ENCODE data around the gene TACC2. TPM values are rescaled to one million over a fixed set of nuclear protein-coding genes. Genes with fewer than 3 reads are reported as not detected.
"Not testable (repeated sequence)": the region's sequence is repeated elsewhere in the genome, so short reads cannot be mapped to it uniquely, and the experiment has no call there.

The TACC2 gene
- total RNA-seq, 1 donor from 2014 or later: 49.1 TPM

GRCh38 chr10:121975295-121976086, 13.5 kb upstream of the TACC2 start:
- intact Hi-C loops (cut with DNase I): no loop called here
- DNase-seq (ENCODE audit: low spot score): peak; percentile 58
- peak; percentile 7 for ATAC-seq

GRCh38 chr10:121976607-121977006, 12.4 kb upstream of the TACC2 start:
- DNase-seq (ENCODE audit: low spot score) (no peak), ATAC-seq (no peak)
- intact Hi-C loops (cut with DNase I): no loop called here

- ATAC-seq (no peak), DNase-seq (ENCODE audit: low spot score) (no peak)
- intact Hi-C loops (cut with DNase I): no loop called here
Measured at GRCh38 chr10:121978511-121978910, 10.5 kb upstream of the TACC2 start.

GRCh38 chr10:121981346-121981745, 7.6 kb upstream of the TACC2 start:
- ATAC-seq: no peak
- intact Hi-C loops (cut with DNase I): no loop called here
- no peak for DNase-seq (ENCODE audit: low spot score)

GRCh38 chr10:121983852-121984251, 5.1 kb upstream of the TACC2 start:
- no peak for ATAC-seq
- intact Hi-C loops (cut with DNase I): no loop called here
- DNase-seq (ENCODE audit: low spot score): no peak

GRCh38 chr10:121984463-121984862, 4.5 kb upstream of the TACC2 start:
- no peak for ATAC-seq
- DNase-seq (ENCODE audit: low spot score): no peak
- intact Hi-C loops (cut with DNase I): no loop called here

- ATAC-seq: no peak
- no peak for DNase-seq (ENCODE audit: low spot score)
- intact Hi-C loops (cut with DNase I): no loop called here
Measured at GRCh38 chr10:121990015-121990677, 1.2 kb downstream of the TACC2 start.

- intact Hi-C loops (cut with DNase I); DNase-seq (ENCODE audit: low spot score); ATAC-seq: not testable (repeated sequence)
Measured at GRCh38 chr10:121991727-121992126, 2.8 kb downstream of the TACC2 start.

- ATAC-seq: peak; percentile 81
- intact Hi-C loops (cut with DNase I): no loop called here
- peak; percentile 62 for DNase-seq (ENCODE audit: low spot score)
Measured at GRCh38 chr10:121994429-121994941, 5.5 kb downstream of the TACC2 start.

GRCh38 chr10:121998462-121998861, 9.5 kb downstream of the TACC2 start:
- intact Hi-C loops (cut with DNase I): no loop called here
- no peak for DNase-seq (ENCODE audit: low spot score)

GRCh38 chr10:121999301-121999700, 10.3 kb downstream of the TACC2 start:
- ATAC-seq: no peak
- DNase-seq (ENCODE audit: low spot score): no peak
- intact Hi-C loops (cut with DNase I): no loop called here

More at GRCh38 chr10:121998462-121998861, 9.5 kb downstream of the TACC2 start:
- peak; percentile 8 for ATAC-seq

- intact Hi-C loops (cut with DNase I): no loop called here
- ATAC-seq (no peak), DNase-seq (ENCODE audit: low spot score) (no peak)
Measured at GRCh38 chr10:122001698-122002097, 12.7 kb downstream of the TACC2 start.

GRCh38 chr10:122007415-122007814, 18.5 kb downstream of the TACC2 start:
- DNase-seq (ENCODE audit: low spot score) (no peak), ATAC-seq (no peak)
- intact Hi-C loops (cut with DNase I): no loop called here

GRCh38 chr10:122010405-122011050, 21.6 kb downstream of the TACC2 start:
- intact Hi-C loops (cut with DNase I): no loop called here
- ATAC-seq (no peak), DNase-seq (ENCODE audit: low spot score) (no peak)

GRCh38 chr10:122012731-122013130, 23.8 kb downstream of the TACC2 start:
- DNase-seq (ENCODE audit: low spot score): no peak
- intact Hi-C loops (cut with DNase I): no loop called here
- no peak for ATAC-seq

GRCh38 chr10:122013311-122013780, 24.4 kb downstream of the TACC2 start:
- no peak for DNase-seq (ENCODE audit: low spot score)
- no peak for ATAC-seq
- intact Hi-C loops (cut with DNase I): no loop called here

- intact Hi-C loops (cut with DNase I): no loop called here
- DNase-seq (ENCODE audit: low spot score): no peak
- ATAC-seq: no peak
Measured at GRCh38 chr10:122014652-122015248, 25.8 kb downstream of the TACC2 start.

- DNase-seq (ENCODE audit: low spot score); ATAC-seq; intact Hi-C loops (cut with DNase I): not testable (repeated sequence)
Measured at GRCh38 chr10:122017926-122018325, 29.0 kb downstream of the TACC2 start.

GRCh38 chr10:122018491-122018890, 29.5 kb downstream of the TACC2 start:
- DNase-seq (ENCODE audit: low spot score) (no peak), ATAC-seq (peak; percentile 45)
- intact Hi-C loops (cut with DNase I): no loop called here

All from sciatic nerve (tissue), 2 donors.